ENCODE measurements around the gene TLX3. TPM values are rescaled to one million over a fixed set of nuclear protein-coding genes. Genes with fewer than 3 reads are reported as not detected.

TLX3 gene
- total RNA-seq, 1 experiment from 2014 or later = not detected

DNA sequence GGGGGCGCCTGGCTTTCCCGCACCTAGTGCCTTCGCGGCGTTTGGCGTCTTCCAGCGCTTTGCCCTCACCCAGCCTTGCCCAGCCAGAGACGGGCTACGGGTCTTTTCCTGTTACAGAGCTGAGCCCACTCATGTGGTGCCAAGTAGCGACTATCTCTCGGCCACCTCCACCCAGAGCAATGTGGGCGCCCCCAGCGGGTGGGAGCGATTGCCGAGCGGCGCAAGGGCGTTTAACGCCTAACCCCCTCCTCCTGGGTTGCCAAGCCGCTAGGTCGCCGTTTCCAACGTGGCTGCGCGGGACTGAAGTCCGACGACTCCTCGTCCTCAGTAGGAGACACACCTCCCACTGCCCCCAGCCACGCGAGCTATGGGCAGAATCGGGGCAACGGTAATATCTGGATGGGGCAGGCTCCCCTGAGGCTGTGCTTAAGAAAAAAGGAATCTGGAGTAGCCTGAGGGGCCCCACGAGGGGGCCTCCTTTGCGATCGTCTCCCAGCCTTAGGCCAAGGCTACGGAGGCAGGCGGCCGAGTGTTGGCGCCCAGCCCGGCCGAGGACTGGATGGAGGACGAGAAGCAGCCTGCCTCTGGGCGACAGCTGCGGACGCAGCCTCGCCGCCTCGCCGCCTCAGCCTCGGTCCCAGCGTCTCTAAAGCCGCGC, 5.8 kb downstream of the TLX3 start:
- peak overlapping the region; percentile 45 for H3K4me3 Mint-ChIP-seq
- H3K27ac Mint-ChIP-seq = no peak overlapping the region
- H3K36me3 Mint-ChIP-seq = no peaks in the 10 kb centered on the region
- no peaks in the 10 kb centered on the region for H3K9me3 Mint-ChIP-seq
- TF ChIP-seq FOXP1 (CRISPR knock-in tag; IDR thresholded peaks at IDR 0.05; ENCODE audit: borderline replicate concordance) = no peak
- no peak for TF ChIP-seq HMGA2 (CRISPR knock-in tag; IDR thresholded peaks at IDR 0.05)
- no peak for TF ChIP-seq GABPB1 (CRISPR knock-in tag; IDR thresholded peaks at IDR 0.05)
- no peak for TF ChIP-seq ZBTB43 (CRISPR knock-in tag; IDR thresholded peaks at IDR 0.05)
- TF ChIP-seq ZNF396 (CRISPR knock-in tag; IDR thresholded peaks at IDR 0.05; ENCODE audit: borderline replicate concordance) = no peak
- no peak for TF ChIP-seq RORB (CRISPR knock-in tag; IDR thresholded peaks at IDR 0.05)
- no peak for TF ChIP-seq ATF6 (CRISPR knock-in tag; IDR thresholded peaks at IDR 0.05)
- no peak for TF ChIP-seq SMAD3 (CRISPR knock-in tag; IDR thresholded peaks at IDR 0.05; ENCODE audit: borderline replicate concordance)
- TF ChIP-seq PRRX2 (CRISPR knock-in tag; IDR thresholded peaks at IDR 0.05) = no peak
- no peak for TF ChIP-seq ZNF121 (CRISPR knock-in tag; IDR thresholded peaks at IDR 0.05)
- TF ChIP-seq MLX (CRISPR knock-in tag; IDR thresholded peaks at IDR 0.05) = no peak
- ChIA-PET POLR2A (no interaction called here), CTCF (interaction anchor here (1.0 to 1.4 kb wide), 3 partner anchors 9 to 108 kb away, joined by 4 to 10 read pairs (median 4); no protein-coding TSS in a partner anchor)
- no peak for ATAC-seq
- DNase-seq (ENCODE audit: low spot score) = peak; percentile 41
- H3K27me3 Mint-ChIP-seq (ENCODE audit: low read depth) = peaks cover 98% of the 10 kb centered on the region
- H3K4me1 Mint-ChIP-seq = peaks cover 59% of the 10 kb centered on the region

- Mint-ChIP-seq H3K27me3 (ENCODE audit: low read depth) (peaks cover 98% of the 10 kb centered on the region), H3K36me3 (no peaks in the 10 kb centered on the region), H3K4me3 (peak overlapping the region; percentile 45; the same call in 1 of the 2 replicates), H3K27ac (no peak overlapping the region), H3K4me1 (peaks cover 64% of the 10 kb centered on the region), H3K9me3 (no peaks in the 10 kb centered on the region)
- ChIA-PET POLR2A (no interaction called here), CTCF (interaction anchor here (1.0 to 1.4 kb wide), 3 partner anchors 9 to 108 kb away, joined by 4 to 10 read pairs (median 4); no protein-coding TSS in a partner anchor)
- ATAC-seq = no peak
- DNase-seq (ENCODE audit: low spot score) = peak; percentile 49
- no peak for TF ChIP-seq CREB1 (CRISPR knock-in tag; IDR thresholded peaks at IDR 0.05)
- TF ChIP-seq, protein P1, sequence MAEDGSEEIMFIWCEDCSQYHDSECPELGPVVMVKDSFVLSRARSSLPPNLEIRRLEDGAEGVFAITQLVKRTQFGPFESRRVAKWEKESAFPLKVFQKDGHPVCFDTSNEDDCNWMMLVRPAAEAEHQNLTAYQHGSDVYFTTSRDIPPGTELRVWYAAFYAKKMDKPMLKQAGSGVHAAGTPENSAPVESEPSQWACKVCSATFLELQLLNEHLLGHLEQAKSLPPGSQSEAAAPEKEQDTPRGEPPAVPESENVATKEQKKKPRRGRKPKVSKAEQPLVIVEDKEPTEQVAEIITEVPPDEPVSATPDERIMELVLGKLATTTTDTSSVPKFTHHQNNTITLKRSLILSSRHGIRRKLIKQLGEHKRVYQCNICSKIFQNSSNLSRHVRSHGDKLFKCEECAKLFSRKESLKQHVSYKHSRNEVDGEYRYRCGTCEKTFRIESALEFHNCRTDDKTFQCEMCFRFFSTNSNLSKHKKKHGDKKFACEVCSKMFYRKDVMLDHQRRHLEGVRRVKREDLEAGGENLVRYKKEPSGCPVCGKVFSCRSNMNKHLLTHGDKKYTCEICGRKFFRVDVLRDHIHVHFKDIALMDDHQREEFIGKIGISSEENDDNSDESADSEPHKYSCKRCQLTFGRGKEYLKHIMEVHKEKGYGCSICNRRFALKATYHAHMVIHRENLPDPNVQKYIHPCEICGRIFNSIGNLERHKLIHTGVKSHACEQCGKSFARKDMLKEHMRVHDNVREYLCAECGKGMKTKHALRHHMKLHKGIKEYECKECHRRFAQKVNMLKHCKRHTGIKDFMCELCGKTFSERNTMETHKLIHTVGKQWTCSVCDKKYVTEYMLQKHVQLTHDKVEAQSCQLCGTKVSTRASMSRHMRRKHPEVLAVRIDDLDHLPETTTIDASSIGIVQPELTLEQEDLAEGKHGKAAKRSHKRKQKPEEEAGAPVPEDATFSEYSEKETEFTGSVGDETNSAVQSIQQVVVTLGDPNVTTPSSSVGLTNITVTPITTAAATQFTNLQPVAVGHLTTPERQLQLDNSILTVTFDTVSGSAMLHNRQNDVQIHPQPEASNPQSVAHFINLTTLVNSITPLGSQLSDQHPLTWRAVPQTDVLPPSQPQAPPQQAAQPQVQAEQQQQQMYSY (CRISPR knock-in tag; IDR thresholded peaks at IDR 0.05) = peak; percentile 71
- TF ChIP-seq, protein P2, sequence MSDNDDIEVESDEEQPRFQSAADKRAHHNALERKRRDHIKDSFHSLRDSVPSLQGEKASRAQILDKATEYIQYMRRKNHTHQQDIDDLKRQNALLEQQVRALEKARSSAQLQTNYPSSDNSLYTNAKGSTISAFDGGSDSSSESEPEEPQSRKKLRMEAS (CRISPR knock-in tag; IDR thresholded peaks at IDR 0.05) = 0 out of 2 replicates have a peak, but pooled peaks have one; percentile 42
These were observed 6.4 kb downstream of the TLX3 start for GRCh38 chr5:171315386-171315891.

All from WTC11 (cell line).